Stomach (tissue), 4 donors: ENCODE measurements around the gene PRDM2.

Source experiments
- EP300 ChIP-seq: sonication (generic); formaldehyde crosslinking; IDR thresholded peaks from one replicate; pipeline ENCODE4 v1.6.1; 2017; ENCODE audit warnings: antibody characterized with exemption
- POLR2A ChIP-seq, 4 donors: fragments of 450-650 bp; IDR thresholded peaks; one replicate each; pipeline ENCODE4 v1.6.1; 2016; ENCODE audit warnings: antibody characterized with exemption in 4 of 4, control low read depth in 2 of 4, mild to moderate bottlenecking in 1 of 4, moderate library complexity in 1 of 4
- POLR2AphosphoS5 ChIP-seq, 3 donors: sonication (generic); formaldehyde crosslinking; IDR thresholded peaks; one replicate each; pipeline ENCODE4 v1.6.1; 2016; ENCODE audit warnings: antibody characterized with exemption in 3 of 3
- TF ChIP-seq, protein P1 (sequence below), 7 experiments: fragments of 450-650 bp in 4 of 7; fragments of 200-600 bp in 3 of 7; sonication (generic) in 3 of 7; IDR thresholded peaks; one replicate each; pipeline ENCODE4 v1.5.1; 2016 to 2019; ENCODE audit warnings: antibody characterized with exemption in 7 of 7, control low read depth in 2 of 7, mild to moderate bottlenecking in 1 of 7

DNA sequence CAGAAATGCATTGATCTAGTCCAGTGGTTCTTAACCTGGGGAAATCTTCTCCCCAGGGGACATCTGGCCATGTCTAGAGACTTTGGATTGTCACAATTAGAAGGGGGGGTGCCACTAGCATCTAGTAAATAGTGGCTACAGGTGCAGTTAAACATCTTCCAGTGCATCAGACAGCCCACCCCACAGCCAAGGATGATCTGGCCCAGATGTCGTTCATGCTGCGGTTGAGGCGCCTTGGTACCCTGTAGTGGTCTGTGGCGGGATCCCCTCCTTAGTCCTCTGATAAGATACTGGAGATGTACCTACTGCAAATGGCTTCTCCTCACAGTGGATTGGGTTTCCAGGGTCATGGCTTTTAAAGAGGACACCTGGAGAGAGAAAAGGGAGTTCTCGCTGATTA lies 69.8 kb downstream of the PRDM2 start:
- TF ChIP-seq POLR2A (IDR thresholded peaks at IDR 0.05) (no peak), POLR2AphosphoS5 (IDR thresholded peaks at IDR 0.05) (no peak), EP300 (no peak)
- TF ChIP-seq, protein P1, sequence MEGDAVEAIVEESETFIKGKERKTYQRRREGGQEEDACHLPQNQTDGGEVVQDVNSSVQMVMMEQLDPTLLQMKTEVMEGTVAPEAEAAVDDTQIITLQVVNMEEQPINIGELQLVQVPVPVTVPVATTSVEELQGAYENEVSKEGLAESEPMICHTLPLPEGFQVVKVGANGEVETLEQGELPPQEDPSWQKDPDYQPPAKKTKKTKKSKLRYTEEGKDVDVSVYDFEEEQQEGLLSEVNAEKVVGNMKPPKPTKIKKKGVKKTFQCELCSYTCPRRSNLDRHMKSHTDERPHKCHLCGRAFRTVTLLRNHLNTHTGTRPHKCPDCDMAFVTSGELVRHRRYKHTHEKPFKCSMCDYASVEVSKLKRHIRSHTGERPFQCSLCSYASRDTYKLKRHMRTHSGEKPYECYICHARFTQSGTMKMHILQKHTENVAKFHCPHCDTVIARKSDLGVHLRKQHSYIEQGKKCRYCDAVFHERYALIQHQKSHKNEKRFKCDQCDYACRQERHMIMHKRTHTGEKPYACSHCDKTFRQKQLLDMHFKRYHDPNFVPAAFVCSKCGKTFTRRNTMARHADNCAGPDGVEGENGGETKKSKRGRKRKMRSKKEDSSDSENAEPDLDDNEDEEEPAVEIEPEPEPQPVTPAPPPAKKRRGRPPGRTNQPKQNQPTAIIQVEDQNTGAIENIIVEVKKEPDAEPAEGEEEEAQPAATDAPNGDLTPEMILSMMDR (IDR thresholded peaks at IDR 0.05), result no peak
